ENCODE data around the gene FAF1. TPM values are rescaled to one million over a fixed set of nuclear protein-coding genes. Genes with fewer than 3 reads are reported as not detected.

The FAF1 gene
- total and polyA plus RNA-seq, 4 donors = 27.2 to 51.6 (median 37.1) TPM

DNA sequence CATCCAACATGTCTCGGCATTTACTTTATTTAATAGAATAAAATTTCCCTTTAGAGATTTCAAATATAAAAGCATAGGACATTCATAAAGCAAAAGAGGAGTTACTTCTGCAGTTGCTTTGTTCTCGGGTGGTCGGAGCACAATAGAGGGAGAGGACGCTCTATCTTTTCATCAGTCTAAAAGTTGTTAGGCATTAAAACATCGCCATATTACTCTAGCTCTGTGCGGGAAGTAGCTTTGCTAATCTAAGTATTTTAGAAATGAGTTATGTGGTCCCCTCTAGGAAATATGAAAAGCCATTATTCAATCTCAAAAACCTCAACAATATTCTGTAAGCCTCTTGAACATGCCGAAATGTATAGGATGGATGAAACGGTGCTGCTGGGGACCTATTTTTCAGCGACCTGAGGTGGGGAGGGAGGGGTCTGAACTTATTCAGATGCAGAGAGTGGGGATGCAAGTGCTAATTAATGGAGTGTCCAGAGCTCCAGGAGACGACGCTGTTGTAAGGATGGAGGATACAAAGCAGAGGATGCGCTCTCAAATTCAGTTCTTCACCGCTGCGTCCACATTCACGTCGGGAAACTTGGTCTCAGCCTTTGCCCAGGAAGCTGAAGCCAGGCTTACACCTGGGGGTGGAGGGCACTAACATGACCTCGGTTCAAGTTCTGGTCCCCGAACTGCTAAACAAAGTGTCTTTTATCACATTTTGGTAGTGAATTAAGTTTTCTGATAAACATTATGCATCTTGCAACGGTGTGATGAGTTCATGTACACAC, 16.2 kb upstream of the FAF1 start:
- no peaks in the 10 kb centered on the region for H3K36me3 ChIP-seq (ENCODE audit: control insufficient read depth in 4 of 4, insufficient read depth in 4 of 4, low read length in 4 of 4)
- peaks cover 0 to 74% (median 43%) of the 10 kb centered on the region in 3 donors for H3K27me3 ChIP-seq (ENCODE audit: control insufficient read depth in 3 of 3, insufficient read depth in 3 of 3, low read length in 2 of 3)
- H3K9ac ChIP-seq (ENCODE audit: insufficient read depth in 1 of 2, low read length in 2 of 2) = no peak overlapping the region
- H3K27ac ChIP-seq (ENCODE audit: low read depth in 1 of 2, low read length in 1 of 2) = peak overlapping the region; percentile 42 to 100
- H3K4me3 ChIP-seq = no peak overlapping the region
- no peaks in the 10 kb centered on the region for H3K9me3 ChIP-seq (ENCODE audit: control insufficient read depth in 4 of 4, insufficient read depth in 3 of 4, low read length in 3 of 4)
- DNase-seq (peak; percentile 6 to 27 (median 13)), ATAC-seq (ENCODE audit: insufficient read depth, low FRiP score) (no peak)
- WGBS, 2 donors = 37 to 47% methylated on average over 19 of the region's 19 CpGs
- TF ChIP-seq, protein P1, sequence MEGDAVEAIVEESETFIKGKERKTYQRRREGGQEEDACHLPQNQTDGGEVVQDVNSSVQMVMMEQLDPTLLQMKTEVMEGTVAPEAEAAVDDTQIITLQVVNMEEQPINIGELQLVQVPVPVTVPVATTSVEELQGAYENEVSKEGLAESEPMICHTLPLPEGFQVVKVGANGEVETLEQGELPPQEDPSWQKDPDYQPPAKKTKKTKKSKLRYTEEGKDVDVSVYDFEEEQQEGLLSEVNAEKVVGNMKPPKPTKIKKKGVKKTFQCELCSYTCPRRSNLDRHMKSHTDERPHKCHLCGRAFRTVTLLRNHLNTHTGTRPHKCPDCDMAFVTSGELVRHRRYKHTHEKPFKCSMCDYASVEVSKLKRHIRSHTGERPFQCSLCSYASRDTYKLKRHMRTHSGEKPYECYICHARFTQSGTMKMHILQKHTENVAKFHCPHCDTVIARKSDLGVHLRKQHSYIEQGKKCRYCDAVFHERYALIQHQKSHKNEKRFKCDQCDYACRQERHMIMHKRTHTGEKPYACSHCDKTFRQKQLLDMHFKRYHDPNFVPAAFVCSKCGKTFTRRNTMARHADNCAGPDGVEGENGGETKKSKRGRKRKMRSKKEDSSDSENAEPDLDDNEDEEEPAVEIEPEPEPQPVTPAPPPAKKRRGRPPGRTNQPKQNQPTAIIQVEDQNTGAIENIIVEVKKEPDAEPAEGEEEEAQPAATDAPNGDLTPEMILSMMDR (IDR thresholded peaks at IDR 0.05; ENCODE audit: control extremely low read depth, extremely low read depth) = no peak
- H3K4me1 ChIP-seq (ENCODE audit: control insufficient read depth in 5 of 5, insufficient read depth in 5 of 5, low read length in 5 of 5) = peaks cover 0 to 24% (median 4%) of the 10 kb centered on the region in 5 donors

DNA sequence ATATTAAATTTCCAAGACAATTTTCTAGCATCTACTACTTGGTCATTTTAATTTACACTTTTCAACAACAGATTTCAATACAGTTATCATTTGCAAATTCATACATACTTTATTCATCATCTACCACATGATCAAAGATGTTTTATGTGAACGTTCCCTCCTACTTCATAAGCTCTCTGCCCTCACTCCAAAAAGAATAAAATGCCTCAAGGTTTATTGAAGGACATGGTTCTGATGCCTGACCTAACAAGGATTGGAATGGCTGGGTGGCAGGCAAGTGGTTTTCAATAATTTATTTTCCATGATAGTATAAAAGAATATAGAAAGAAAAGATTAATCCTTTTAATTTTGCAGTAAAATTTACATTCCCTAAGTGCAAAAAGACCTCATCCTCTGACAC, 15.4 kb upstream of the FAF1 start:
- DNase-seq = no peak
- no peak for ATAC-seq (ENCODE audit: insufficient read depth, low FRiP score)
- Histone ChIP-seq H3K4me1 (ENCODE audit: control insufficient read depth in 5 of 5, insufficient read depth in 5 of 5, low read length in 5 of 5) (peaks cover 0 to 30% (median 4%) of the 10 kb centered on the region in 5 donors), H3K27ac (ENCODE audit: low read depth in 1 of 2, low read length in 1 of 2) (no peak overlapping the region), H3K9ac (ENCODE audit: insufficient read depth in 1 of 2, low read length in 2 of 2) (no peak overlapping the region), H3K4me3 (no peak overlapping the region), H3K27me3 (ENCODE audit: control insufficient read depth in 3 of 3, insufficient read depth in 3 of 3, low read length in 2 of 3) (peaks cover 0 to 74% (median 34%) of the 10 kb centered on the region in 3 donors), H3K36me3 (ENCODE audit: control insufficient read depth in 4 of 4, insufficient read depth in 4 of 4, low read length in 4 of 4) (no peaks in the 10 kb centered on the region), H3K9me3 (ENCODE audit: control insufficient read depth in 4 of 4, insufficient read depth in 3 of 4, low read length in 3 of 4) (no peaks in the 10 kb centered on the region)
- TF ChIP-seq, protein P1 (IDR thresholded peaks at IDR 0.05; ENCODE audit: control extremely low read depth, extremely low read depth) = no peak
- WGBS, 2 donors = 84 to 86% methylated on average over 1 of the region's 1 CpG

DNA sequence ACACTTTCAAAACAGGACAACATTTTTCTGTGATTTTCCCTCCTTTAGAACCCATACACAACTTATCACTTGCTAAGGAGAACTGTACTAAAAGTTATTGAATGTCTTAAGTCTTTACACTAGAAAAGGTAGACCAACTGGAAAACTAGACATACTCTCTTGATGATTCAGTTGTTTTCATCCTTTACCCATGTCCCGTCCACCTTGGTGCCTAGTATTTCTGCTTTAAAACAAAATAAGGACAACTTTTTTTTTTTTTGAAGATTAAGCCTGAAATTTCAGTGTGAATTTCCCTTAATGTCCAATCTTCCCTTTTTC, 14.5 kb upstream of the FAF1 start:
- Histone ChIP-seq H3K4me1 (ENCODE audit: control insufficient read depth in 5 of 5, insufficient read depth in 5 of 5, low read length in 5 of 5) (peaks cover 0 to 30% (median 4%) of the 10 kb centered on the region in 5 donors), H3K9me3 (ENCODE audit: control insufficient read depth in 4 of 4, insufficient read depth in 3 of 4, low read length in 3 of 4) (no peaks in the 10 kb centered on the region), H3K27ac (ENCODE audit: low read depth in 1 of 2, low read length in 1 of 2) (no peak overlapping the region), H3K36me3 (ENCODE audit: control insufficient read depth in 4 of 4, insufficient read depth in 4 of 4, low read length in 4 of 4) (no peaks in the 10 kb centered on the region), H3K27me3 (ENCODE audit: control insufficient read depth in 3 of 3, insufficient read depth in 3 of 3, low read length in 2 of 3) (peaks cover 0 to 71% (median 25%) of the 10 kb centered on the region in 3 donors), H3K4me3 (no peak overlapping the region), H3K9ac (ENCODE audit: insufficient read depth in 1 of 2, low read length in 2 of 2) (no peak overlapping the region)
- DNase-seq (no peak), ATAC-seq (ENCODE audit: insufficient read depth, low FRiP score) (no peak)
- WGBS, 2 donors = 94 to 96% methylated on average over 1 of the region's 1 CpG
- TF ChIP-seq, protein P1 (IDR thresholded peaks at IDR 0.05; ENCODE audit: control extremely low read depth, extremely low read depth) = no peak
